ENCODE measurements around the gene IL17RA. TPM values are rescaled to one million over a fixed set of nuclear protein-coding genes. Genes with fewer than 3 reads are reported as not detected.
A peak's percentile ranks its signal among the peaks of the same experiment; 100 is the strongest.

The IL17RA gene
- polyA plus RNA-seq, 3 donors from 2014 or later, result 12.8 to 21.0 (median 14.6) TPM

- Mint-ChIP-seq H3K27me3 (ENCODE audit: low read depth in 3 of 3) (peaks cover 0 to 3% (median 2%) of the 10 kb centered on the region in 3 donors), H3K4me1 (peaks cover 2 to 4% of the 10 kb centered on the region in 2 donors), H3K4me3 (no peak overlapping the region), H3K36me3 (no peaks in the 10 kb centered on the region), H3K9me3 (no peaks in the 10 kb centered on the region), H3K27ac (no peak overlapping the region)
- DNase-seq, result no peak
These were observed 24.7 kb upstream of the IL17RA start for GRCh38 chr22:17060126-17060525.

- Mint-ChIP-seq H3K4me1 (no peaks in the 10 kb centered on the region), H3K27me3 (ENCODE audit: low read depth in 3 of 3) (peaks cover 3 to 4% (median 3%) of the 10 kb centered on the region in 3 donors), H3K27ac (peak overlapping the region in 1 of 6 donors; percentile 37), H3K36me3 (no peaks in the 10 kb centered on the region), H3K4me3 (no peak overlapping the region), H3K9me3 (no peaks in the 10 kb centered on the region)
- DNase-seq, result no peak
These were observed 21.2 kb upstream of the IL17RA start for GRCh38 chr22:17063411-17064106.

GRCh38 chr22:17064498-17065100 lies 20.2 kb upstream of the IL17RA start:
- H3K27me3 Mint-ChIP-seq (ENCODE audit: low read depth in 3 of 3), result peaks cover 3 to 4% (median 3%) of the 10 kb centered on the region in 3 donors
- H3K27ac Mint-ChIP-seq, result no peak overlapping the region
- H3K9me3 Mint-ChIP-seq, result no peaks in the 10 kb centered on the region
- no peak overlapping the region for H3K4me3 Mint-ChIP-seq
- H3K4me1 Mint-ChIP-seq, result no peaks in the 10 kb centered on the region
- DNase-seq, result no peak
- no peaks in the 10 kb centered on the region for H3K36me3 Mint-ChIP-seq

- Mint-ChIP-seq H3K4me1 (no peaks in the 10 kb centered on the region), H3K9me3 (no peaks in the 10 kb centered on the region), H3K4me3 (no peak overlapping the region), H3K27me3 (ENCODE audit: low read depth in 3 of 3) (peaks cover 3 to 4% (median 3%) of the 10 kb centered on the region in 3 donors), H3K27ac (no peak overlapping the region), H3K36me3 (no peaks in the 10 kb centered on the region)
- DNase-seq, result no peak
These were observed 19.4 kb upstream of the IL17RA start for GRCh38 chr22:17065433-17065832.

GRCh38 chr22:17072877-17073276 lies 11.9 kb upstream of the IL17RA start:
- no peaks in the 10 kb centered on the region for H3K36me3 Mint-ChIP-seq

GRCh38 chr22:17074648-17075002 lies 10.2 kb upstream of the IL17RA start:
- peaks cover 0 to 4% of the 10 kb centered on the region in 2 donors for H3K4me1 Mint-ChIP-seq
- H3K36me3 Mint-ChIP-seq, result no peaks in the 10 kb centered on the region
- H3K9me3 Mint-ChIP-seq, result no peaks in the 10 kb centered on the region
- peaks cover 1 to 8% (median 4%) of the 10 kb centered on the region in 3 donors for H3K27me3 Mint-ChIP-seq (ENCODE audit: low read depth in 3 of 3)
- H3K27ac Mint-ChIP-seq, result no peak overlapping the region
- DNase-seq, result no peak
- no peak overlapping the region for H3K4me3 Mint-ChIP-seq

More at GRCh38 chr22:17072877-17073276, 11.9 kb upstream of the IL17RA start:
- H3K27ac Mint-ChIP-seq, result no peak overlapping the region
- DNase-seq, result no peak
- H3K27me3 Mint-ChIP-seq (ENCODE audit: low read depth in 3 of 3), result peaks cover 3 to 8% (median 4%) of the 10 kb centered on the region in 3 donors
- H3K9me3 Mint-ChIP-seq, result no peaks in the 10 kb centered on the region
- peaks cover 0 to 4% of the 10 kb centered on the region in 2 donors for H3K4me1 Mint-ChIP-seq
- no peak overlapping the region for H3K4me3 Mint-ChIP-seq

- Mint-ChIP-seq H3K27me3 (ENCODE audit: low read depth in 3 of 3) (peaks cover 1 to 6% (median 4%) of the 10 kb centered on the region in 3 donors), H3K27ac (no peak overlapping the region), H3K9me3 (no peaks in the 10 kb centered on the region), H3K4me3 (no peak overlapping the region), H3K4me1 (peaks cover 0 to 4% of the 10 kb centered on the region in 2 donors), H3K36me3 (no peaks in the 10 kb centered on the region)
- no peak for DNase-seq
These were observed 7.5 kb upstream of the IL17RA start for GRCh38 chr22:17077255-17077654.

GRCh38 chr22:17079572-17079971 lies 5.2 kb upstream of the IL17RA start:
- Mint-ChIP-seq H3K36me3 (no peaks in the 10 kb centered on the region), H3K27ac (no peak overlapping the region), H3K4me1 (peaks cover 12 to 15% of the 10 kb centered on the region in 2 donors), H3K9me3 (no peaks in the 10 kb centered on the region), H3K27me3 (ENCODE audit: low read depth in 3 of 3) (peaks cover 3 to 5% (median 4%) of the 10 kb centered on the region in 3 donors), H3K4me3 (no peak overlapping the region)
- DNase-seq, result no peak

GRCh38 chr22:17083255-17083654 lies 1.5 kb upstream of the IL17RA start:
- Mint-ChIP-seq H3K4me1 (peaks cover 37 to 40% of the 10 kb centered on the region in 2 donors), H3K36me3 (no peaks in the 10 kb centered on the region), H3K4me3 (peak overlapping the region; percentile 71 to 94 (median 90)), H3K27me3 (ENCODE audit: low read depth in 3 of 3) (peaks cover 9 to 17% (median 12%) of the 10 kb centered on the region in 3 donors), H3K27ac (peak overlapping the region in 4 of 6 donors; percentile 68 to 82 (median 76)), H3K9me3 (no peaks in the 10 kb centered on the region)
- no peak for DNase-seq

GRCh38 chr22:17083811-17084441 lies 874 bp upstream of the IL17RA start:
- Mint-ChIP-seq H3K4me1 (peaks cover 40 to 42% of the 10 kb centered on the region in 2 donors), H3K4me3 (peak overlapping the region; percentile 87 to 94 (median 90)), H3K36me3 (no peaks in the 10 kb centered on the region), H3K9me3 (no peaks in the 10 kb centered on the region), H3K27ac (peak overlapping the region in 5 of 6 donors; percentile 73 to 85 (median 76)), H3K27me3 (ENCODE audit: low read depth in 3 of 3) (peaks cover 9 to 17% (median 12%) of the 10 kb centered on the region in 3 donors)
- DNase-seq, result no peak

- Mint-ChIP-seq H3K27ac (peak overlapping the region in 5 of 6 donors; percentile 42 to 91 (median 74)), H3K27me3 (ENCODE audit: low read depth in 3 of 3) (peaks cover 9 to 17% (median 12%) of the 10 kb centered on the region in 3 donors), H3K36me3 (no peaks in the 10 kb centered on the region), H3K4me1 (peaks cover 49 to 50% of the 10 kb centered on the region in 2 donors), H3K9me3 (no peaks in the 10 kb centered on the region), H3K4me3 (peak overlapping the region; percentile 88 to 91 (median 90))
- DNase-seq, result peak; percentile 12 to 38 (median 27)
These were observed 729 bp downstream of the IL17RA start for GRCh38 chr22:17085277-17086181.

- Mint-ChIP-seq H3K27me3 (ENCODE audit: low read depth in 3 of 3) (peaks cover 9 to 17% (median 12%) of the 10 kb centered on the region in 3 donors), H3K36me3 (peaks cover 0 to 4% (median 4%) of the 10 kb centered on the region in 3 donors), H3K4me1 (peaks cover 56% of the 10 kb centered on the region in 2 donors), H3K4me3 (peak overlapping the region; percentile 88 to 90 (median 89)), H3K9me3 (no peaks in the 10 kb centered on the region), H3K27ac (peak overlapping the region; percentile 42 to 91 (median 74))
- DNase-seq, result no peak
These were observed 1.5 kb downstream of the IL17RA start for GRCh38 chr22:17086296-17086695.
